GM19035 (cell line): ENCODE results near the gene ZFX.

Source experiments
- ATAC-seq: cut with Tn5 transposase; IDR thresholded peaks from one replicate; pipeline ENCODE4 v1.9.1; 2021; ENCODE audit not compliant: unreplicated experiment

ZFX gene

DNA sequence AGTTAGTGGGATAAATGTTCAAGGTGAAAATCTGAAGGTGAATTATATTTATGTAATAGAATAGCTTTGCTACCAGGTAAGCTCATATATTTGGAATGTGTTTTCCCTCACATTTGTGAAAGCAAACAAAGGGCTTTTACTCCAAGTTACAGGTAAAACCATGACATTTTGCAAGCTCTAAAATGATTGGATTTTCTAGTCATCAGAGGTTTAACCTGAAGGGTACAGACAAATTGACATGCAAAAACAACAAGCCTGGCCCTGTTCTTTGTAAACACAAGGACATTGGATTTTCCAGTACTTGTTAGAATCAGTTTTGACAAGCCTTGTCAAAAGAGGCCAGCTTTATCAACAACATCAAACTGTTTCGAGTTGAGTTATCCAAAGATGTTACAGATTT, 51.7 kb downstream of the ZFX start:
- no peak for ATAC-seq

DNA sequence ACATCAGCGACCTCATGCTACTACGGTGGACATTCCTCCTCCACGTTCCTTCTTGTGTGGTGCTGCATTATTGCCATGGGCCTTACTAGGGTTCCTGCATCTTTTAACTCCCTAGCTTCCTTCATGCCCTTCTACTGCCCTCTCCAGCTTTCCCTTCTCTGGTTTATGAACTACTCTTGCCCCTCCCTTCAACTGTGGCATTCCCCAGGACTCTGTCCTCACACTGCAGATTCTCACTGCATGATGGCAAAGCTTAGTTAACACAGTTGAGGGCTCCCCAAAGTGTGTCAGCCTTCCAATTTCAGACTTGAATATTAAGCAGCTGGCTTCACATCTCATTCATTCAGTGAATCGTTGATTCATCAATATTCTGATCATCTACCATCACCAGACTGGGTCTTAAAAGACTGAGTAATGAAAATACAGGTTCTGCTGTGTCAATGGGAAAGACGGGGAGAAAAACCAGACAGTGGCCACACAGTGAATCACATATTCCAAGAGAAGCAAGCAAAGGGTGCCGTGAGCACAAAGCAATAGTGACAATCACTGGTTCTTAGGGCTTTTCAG, 53.0 kb downstream of the ZFX start:
- ATAC-seq: no peak

DNA sequence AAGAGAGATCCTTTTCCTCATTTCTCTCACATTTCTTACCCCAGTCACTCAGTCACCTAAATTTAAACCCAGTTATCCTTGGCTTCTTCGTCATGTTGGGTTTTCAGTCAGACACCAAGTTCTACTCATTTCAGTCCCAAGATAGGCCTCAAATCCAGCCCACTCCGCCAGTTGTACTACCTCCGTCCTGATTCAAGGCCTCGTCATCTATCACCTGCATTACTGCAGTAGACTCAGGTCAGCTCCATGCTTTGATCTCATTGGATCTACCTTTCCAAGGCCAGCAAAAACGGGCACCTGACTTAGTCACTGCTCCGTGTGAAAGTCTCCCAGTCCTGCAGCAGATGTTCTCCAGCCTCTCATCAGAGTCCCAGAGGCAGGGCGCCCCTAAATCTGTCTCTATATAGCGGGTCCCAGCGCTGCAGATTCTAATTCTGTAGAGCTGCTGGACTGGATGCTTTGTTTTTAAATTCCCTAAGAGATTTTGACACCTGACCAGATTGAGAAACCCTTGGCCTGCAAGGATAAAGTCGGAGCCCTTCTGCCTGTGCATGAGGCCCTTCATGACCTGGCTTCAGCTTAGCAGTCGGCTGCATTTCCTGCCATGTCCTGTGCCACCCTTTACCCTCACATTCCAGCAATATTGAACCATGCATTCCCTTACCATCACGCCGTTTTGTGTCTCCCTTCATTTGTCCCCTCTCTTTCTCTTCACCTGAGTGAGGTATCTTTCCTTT, 53.7 kb downstream of the ZFX start:
- no peak for ATAC-seq

DNA sequence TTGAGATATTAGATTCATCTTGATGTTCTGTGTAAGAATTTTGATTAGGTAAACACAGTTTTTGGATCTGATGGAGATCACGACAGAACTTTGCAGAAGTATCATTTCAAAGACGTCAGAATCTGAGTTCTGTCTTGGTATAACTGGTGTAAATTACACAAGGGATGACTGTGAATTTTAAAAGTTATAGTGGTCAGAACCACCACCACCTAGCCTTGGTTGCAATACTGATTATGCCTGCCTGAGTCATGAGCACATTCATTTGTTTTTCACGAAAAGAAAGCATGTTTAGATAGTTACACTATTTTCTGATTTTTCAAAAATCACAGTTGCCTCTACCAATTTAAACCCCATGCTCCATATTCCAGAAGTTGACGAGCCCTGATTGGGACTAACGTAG, 54.8 kb downstream of the ZFX start:
- no peak for ATAC-seq

DNA sequence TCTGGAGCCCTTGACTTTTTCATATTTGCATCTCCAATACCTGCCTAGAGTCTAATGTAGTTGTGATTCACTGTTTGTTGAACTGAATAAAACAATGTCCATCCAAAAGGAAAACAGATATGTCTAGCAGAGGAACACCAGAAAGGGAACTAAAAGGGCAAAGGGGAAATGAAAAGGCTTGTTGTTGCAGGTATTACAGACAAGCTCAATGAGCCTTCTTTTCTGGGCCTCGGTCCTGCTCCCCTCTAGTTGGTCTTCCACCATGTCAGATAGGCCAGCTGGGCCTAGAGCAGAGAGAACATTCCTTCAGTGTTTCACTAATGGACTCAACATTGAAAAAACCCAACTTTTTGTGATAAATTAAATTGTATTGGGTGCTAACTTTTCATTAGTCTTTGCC, 55.4 kb downstream of the ZFX start:
- no peak for ATAC-seq

DNA sequence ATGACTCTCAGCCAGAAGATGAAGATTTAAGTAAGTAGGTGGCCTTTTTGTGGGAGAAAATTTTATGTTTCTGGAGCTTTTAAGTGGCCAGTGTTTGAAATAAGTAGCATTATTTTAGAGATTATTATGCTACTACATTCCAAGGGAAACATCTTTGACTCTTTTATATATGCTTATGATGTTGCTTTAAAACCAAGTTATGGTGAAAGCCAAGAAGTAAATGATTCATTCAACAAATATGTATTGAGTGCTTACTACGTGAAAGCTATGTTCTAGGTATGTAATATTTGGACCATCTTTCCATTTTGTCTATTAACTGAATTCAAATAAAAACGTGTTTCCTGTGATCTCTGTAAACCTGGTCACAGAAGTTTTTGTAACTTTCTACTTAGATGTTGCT, 58.3 kb downstream of the ZFX start:
- no peak for ATAC-seq

DNA sequence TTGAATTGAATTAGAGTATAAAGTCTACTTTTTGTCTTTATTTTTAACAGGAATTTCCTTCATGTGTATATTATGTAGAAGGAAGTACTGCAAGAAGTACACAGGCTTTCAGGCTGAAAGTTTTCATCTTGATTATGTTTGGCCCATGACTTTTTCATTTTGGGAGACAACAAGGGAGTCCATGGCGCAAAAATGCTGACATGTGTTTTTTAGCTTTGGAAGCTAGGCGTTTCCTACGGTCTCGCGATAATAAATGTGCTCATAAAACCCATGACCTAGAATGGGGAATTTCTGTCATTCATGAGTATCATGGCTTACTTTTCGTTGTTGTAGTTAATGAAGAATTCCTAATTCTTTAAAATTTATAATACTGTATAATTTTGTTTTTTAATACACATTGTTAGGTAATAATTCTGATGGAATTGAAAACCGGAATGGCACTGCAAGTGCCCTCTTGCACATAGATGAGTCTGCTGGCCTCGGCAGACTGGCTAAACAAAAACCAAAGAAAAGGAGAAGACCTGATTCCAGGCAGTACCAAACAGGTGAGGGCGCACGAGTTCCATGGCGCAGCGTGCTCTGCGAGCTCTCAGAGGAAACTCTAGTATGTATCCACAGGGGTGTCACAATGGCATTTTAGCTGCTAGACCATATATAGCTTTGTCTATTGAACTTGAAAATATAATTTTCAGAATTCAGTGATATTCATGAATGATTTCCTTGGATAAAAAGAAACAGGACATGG, 59.1 kb downstream of the ZFX start:
- no peak for ATAC-seq

DNA sequence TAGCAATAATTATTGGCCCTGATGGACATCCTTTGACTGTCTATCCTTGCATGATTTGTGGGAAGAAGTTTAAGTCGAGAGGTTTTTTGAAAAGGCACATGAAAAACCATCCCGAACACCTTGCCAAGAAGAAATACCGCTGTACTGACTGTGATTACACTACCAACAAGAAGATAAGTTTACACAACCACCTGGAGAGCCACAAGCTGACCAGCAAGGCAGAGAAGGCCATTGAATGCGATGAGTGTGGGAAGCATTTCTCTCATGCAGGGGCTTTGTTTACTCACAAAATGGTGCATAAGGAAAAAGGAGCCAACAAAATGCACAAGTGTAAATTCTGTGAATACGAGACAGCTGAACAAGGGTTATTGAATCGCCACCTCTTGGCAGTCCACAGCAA, 60.7 kb downstream of the ZFX start:
- ATAC-seq: no peak

DNA sequence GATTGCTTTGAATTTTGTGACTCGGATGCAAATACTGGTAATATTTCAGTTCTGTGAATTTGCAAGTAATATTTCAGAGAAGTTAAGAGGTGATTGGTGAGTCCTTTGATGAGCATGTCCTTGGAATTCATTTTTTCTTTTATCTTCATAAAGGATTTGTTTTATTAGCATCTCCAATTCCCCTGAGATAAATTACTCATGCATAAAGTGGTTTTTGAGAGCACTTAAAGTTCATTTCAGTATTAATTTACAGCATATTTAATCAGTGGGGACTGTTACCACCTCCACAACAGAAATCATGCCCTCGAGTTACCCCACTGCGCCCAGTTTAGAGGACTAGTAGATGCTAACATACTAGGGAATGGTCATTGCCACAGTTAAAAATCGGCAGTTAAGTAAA, 65.0 kb downstream of the ZFX start:
- ATAC-seq: no peak

DNA sequence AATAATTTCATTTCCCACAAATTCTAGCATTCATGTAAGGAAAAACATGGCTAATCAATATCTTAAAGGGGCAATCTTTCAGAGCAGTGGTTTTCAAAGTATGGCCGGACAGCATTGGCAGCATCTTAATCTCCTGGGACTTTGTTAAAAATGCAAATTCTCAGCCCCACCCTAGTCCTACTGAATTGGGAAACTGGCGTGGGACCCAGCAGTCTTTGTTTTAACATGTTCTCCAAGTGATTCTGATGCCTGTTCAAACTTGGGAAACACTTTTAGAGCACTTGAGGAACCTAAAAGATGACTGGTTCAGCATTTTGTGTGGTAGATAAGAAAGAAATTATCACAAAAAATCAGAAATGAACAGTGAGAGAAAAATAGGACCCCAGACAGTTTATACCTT, 65.7 kb downstream of the ZFX start:
- no peak for ATAC-seq

DNA sequence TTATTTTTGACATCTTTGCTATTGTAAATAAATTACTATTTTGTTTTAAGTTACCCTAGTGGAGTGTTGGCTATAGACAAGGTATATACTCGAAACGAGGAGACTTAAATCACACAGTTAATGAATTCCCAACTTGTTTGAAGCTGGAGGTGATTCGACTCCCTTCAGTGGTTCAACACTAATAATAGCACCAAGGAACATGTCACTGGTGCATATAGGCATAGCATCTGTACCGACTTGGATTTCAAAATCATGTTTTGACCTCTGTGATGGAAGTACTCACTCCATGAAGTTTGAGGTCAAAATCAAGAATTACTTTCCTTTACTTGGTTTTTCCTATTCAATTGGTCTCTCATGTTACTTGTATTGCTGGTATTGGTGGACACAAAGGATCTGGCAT, 66.5 kb downstream of the ZFX start:
- no peak for ATAC-seq

DNA sequence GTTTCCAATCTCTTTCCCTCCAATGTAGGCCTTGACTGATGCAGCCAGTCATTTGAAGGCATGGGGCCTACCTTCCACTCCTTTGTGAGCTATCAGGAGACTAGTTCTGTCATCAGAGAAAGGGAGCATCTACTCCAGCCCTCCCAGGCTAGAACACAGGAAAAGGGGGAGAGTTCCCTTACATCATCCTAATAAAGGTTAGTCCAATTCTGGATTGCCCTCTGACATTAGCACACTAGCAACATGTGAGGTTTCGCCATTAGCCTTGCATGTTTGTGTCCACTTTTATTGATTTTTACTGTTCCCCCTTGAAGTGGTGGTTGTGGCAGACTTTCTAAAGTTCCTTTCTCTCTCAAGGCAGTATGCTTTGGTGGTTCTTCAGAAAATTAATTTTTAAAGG, 67.3 kb downstream of the ZFX start:
- ATAC-seq: no peak

DNA sequence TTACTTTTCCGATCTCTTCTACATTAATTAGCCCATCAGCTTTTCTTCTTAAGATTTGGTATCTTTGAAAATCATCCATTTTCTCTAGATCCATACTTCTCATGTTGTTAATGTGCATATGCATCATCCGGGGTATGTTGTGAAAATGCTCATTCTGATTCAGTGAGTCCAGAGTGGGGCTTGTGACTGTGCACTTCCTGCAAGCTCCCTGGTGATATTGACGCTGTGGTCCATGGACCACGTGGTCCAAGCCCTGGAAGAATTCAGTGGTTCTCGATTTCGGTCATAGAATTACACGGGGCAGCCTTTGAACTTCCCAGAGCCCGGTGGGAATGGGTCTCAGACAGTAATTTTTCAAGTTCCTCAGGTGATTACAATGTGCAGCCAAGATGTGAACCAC, 69.8 kb downstream of the ZFX start:
- no peak for ATAC-seq

DNA sequence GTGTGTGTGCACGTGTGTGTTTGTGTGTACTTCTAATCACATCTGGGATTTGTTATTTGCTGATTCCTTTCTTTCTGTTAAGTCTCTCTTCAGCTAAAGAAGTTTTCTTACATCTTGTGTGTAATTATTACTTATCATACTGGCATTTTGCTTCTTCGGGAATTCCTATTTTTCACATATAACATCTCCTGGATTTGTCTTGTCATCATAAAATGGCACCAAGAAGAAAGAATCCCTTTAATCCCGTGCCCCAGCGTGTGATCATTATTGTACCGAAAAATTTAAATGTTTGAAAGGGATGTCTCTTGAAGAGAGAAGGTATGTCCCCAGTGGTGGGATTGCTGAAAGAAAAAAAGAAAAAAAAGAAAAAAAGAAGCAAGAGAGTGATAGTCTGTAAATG, 72.3 kb downstream of the ZFX start:
- ATAC-seq: no peak

DNA sequence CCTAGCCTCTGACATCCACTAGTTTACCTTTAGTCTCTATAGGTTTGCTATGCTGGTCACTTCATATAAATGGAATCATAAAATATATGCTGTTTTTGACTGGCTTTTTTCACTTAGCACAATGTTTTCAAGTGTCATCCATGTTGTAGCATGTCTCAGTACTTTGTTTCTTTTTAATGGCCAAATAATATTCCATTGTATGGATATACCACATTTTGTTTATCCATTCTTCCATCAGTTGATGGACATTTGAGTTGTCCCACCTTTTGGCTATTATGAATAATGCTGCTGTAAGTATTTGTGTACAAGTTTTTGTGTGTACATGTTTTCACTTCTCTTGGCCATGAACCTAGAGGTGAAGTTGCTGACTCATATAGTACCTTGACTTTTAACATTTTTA, 75.7 kb downstream of the ZFX start:
- no peak for ATAC-seq

DNA sequence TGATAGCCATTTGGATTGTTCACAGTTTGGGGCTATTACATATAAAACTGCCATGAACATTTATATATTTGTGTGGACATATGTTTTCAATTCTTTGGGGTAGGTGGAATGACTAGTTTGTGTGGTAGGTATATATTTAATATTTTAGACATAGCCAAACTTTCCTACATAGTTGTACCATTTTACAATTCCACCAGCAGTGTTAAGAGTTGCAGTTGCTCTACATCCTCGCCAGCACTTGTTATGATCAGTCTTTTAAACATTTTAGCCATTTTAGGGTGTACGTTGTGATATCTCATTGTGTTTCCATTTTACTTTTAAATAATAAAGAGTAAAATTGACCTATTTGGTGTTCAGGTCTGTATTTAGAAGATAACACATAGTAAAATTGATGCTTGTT, 76.6 kb downstream of the ZFX start:
- no peak for ATAC-seq

DNA sequence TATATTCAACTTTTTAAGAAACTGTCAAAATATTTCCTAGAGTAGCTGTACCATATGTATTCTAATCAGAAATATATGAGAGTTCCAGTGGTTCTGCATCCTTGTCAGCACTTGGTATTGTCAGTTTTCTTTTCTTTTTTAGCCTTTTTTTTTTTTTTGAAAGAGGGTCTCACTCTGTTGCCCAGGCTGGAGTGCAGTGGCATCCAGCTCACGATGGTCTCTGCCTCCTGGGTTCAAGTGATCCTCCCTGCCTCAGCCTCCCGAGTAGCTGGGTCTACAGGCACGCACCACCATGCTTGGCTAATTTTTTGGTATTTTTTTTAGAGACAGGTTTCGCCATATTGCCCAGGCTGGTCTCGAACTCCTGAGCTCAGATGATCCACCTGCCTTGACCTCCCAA, 79.1 kb downstream of the ZFX start:
- ATAC-seq: no peak

DNA sequence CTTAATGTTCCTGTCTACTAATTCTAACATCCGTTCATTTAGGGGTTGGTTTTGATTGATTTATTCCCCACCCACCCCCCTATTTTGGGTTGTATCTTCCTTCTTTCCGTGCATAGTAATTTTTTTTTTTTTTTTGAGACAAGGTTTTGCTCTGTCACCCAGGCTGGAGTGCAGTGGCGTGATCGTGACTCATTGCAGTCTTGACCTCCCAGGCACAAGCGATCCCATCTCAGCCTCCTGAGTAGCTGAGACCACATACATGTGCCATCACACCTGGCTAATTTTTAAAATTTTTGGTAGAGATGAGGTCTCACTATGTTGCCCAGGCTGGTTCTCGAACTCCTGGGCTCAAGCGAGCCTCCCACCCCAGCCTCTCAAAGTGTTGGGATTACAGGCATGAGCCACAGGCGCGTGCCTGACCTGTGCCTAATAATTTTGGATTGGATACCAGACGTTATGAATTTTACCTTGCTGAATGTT, 79.9 kb downstream of the ZFX start:
- no peak for ATAC-seq

DNA sequence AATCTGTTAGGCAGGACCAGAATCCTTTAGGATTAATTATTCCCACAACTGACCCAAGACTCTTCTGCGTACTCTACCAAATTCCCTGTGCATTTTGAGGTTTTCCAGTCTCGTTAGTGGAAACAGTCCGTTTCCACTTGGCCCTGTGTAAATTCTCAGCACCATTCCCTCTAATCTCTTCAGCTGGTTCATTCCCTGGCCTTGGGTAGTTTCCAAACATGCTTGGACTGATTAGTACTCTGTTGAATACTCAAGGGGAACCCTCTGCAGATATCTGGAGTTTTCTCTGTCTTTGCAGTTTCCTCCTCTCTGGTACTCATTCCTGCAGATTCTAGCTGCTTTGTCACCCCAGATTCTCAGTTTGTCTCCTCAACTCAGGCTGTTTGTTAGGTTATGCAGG, 80.4 kb downstream of the ZFX start:
- no peak for ATAC-seq

DNA sequence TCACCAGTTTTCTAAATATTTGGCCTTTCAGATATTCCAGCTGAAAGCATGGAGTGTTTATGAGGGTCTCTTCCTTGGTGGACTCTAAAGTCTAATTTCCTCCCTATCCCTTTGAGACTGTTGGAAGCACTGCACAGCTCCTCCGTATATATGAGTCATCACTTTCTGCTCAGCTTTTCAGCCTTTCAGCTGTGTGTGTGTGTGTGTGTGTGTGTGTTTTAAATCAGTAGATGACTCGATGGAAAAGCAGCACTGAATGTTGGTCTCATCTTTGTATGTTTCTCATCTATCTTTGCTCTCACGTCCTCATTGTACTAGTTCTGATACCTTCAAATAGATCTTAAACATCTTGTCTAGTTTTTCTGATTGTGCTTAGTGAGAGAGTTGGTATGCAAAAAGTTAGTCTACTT, 81.6 kb downstream of the ZFX start:
- ATAC-seq: no peak

DNA sequence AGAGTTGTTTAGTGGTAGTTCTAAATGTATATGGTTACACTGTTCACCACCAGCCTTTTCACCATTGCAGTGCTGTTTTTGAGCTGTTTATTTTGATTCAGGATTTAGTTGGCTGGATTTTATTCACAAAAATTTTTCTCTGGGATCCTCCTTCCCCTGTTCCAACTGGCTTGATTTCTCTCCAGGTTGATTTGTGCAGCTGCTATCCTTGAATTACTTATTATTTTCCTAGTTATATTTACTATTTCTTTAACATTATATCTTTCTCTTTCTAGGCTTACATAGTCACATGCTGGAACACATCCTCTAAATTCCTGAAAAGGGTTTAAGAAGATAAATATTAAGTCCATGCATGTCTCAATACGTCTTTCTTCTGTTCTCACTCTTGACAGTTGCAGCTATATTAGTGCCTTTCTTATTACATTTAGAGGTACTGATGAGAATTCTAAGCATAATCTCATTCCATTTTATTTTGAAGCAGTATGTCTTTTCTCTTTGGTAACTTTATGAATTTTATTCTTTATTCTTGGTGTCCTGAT, 82.2 kb downstream of the ZFX start:
- ATAC-seq: no peak

DNA sequence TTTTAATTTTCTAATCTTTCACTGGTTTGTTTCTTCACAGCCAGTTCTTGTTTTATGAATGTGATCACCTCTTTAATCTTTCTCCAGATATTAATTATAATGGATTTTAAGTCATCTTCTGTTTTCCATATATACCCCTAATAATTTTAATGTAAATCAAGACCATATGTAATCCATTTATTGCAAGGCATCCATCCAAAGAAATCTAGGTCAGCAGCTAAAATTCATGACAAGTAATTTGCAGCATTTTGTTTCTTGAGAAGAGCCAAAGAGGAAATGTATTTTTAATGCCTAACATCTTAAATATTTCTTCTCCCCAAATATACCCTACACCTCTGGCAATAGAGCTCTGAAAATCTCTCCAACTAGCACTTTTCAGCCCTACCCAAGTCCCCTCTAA, 83.3 kb downstream of the ZFX start:
- ATAC-seq: no peak
